HCT116 (cell line): ENCODE results near the gene GATAD1. TPM values are rescaled to one million over a fixed set of nuclear protein-coding genes. Genes with fewer than 3 reads are reported as not detected.

Experiments
- ATAC-seq: fragments of 200-7000 bp; cut with Tn5 transposase; 2 replicates; pipeline ENCODE4 v1.9.1; 2020; ENCODE audit warnings: mild to moderate bottlenecking, moderate library complexity
- BruUV-seq: library from RNA; stranded (reverse); fragments of 400-500 nt; replicated peaks from 2 replicates; lab custom pipeline; 2021; lab: Mats Ljungman, UMichigan
- CTCF ChIA-PET: fragments of 300-600 bp; sonication (Branson Sonifier 250); formaldehyde crosslinking; loops from one replicate; lab custom pipeline; 2021; ENCODE audit warnings: antibody characterized with exemption; lab: Charles Lee
- POLR2A ChIA-PET: fragments of 300-600, 350-600 bp; sonication (Branson Sonifier 250); formaldehyde crosslinking; loops from one replicate; lab custom pipeline; 2021; ENCODE audit warnings: antibody characterized with exemption; lab: Charles Lee
- RAD21 ChIA-PET, 2 experiments: fragments of 300-600 bp; sonication (Branson Sonifier 250); formaldehyde crosslinking; loops; one replicate each; lab custom pipeline; 2023; ENCODE audit warnings: low total read pairs in 2 of 2; ENCODE audit not compliant: uncharacterized antibody in 2 of 2, unreplicated experiment in 2 of 2, low non-redundant PET in 1 of 2; lab: Charles Lee
- DNase-seq: peaks from one replicate; pipeline ENCODE4 v3.0.0-alpha.2; 2010; ENCODE audit warnings: low read depth, low spot score
- H2AFZ ChIP-seq: fragments of 200-600 bp; shearing (Covaris generic), sonication (generic); 2 replicates; pipeline ENCODE4 v1.6.1; 2017; ENCODE audit warnings: low read depth, mixed run types, mixed read lengths, antibody characterized with exemption, low read length; ENCODE audit not compliant: poor library complexity, severe bottlenecking
- H3K27ac ChIP-seq: 2 replicates; pipeline ENCODE4 v1.5.1; 2012; ENCODE audit warnings: low read depth, low read length
- H3K27me3 ChIP-seq: fragments of 200-600 bp; sonication (generic); 2 replicates; pipeline ENCODE4 v1.6.1; 2016; ENCODE audit warnings: mixed run types, low read length, mixed read lengths; ENCODE audit not compliant: insufficient read depth
- H3K36me3 ChIP-seq, 2 experiments: fragments of 200-500 bp in 1 of 2; fragments of 200-600 bp in 1 of 2; sonication (Bioruptor generic) in 1 of 2; sonication (generic) in 1 of 2; 2 replicates each; pipeline versions ENCODE4 v1.5.1 to v1.6.1; 2014 to 2016; ENCODE audit warnings: low read length in 2 of 2, inconsistent platforms in 1 of 2, mixed read lengths in 1 of 2, mixed run types in 1 of 2; ENCODE audit not compliant: insufficient read depth in 2 of 2, control insufficient read depth in 1 of 2
- H3K4me1 ChIP-seq, 2 experiments: fragments of 200-600 bp in 1 of 2; sonication (generic) in 1 of 2; 2 replicates each; pipeline versions ENCODE4 v1.5.1 to v1.6.1; 2012 to 2017; ENCODE audit warnings: low read length in 2 of 2, inconsistent platforms in 1 of 2, mild to moderate bottlenecking in 1 of 2, mixed read lengths in 1 of 2, mixed run types in 1 of 2, moderate library complexity in 1 of 2; ENCODE audit not compliant: insufficient read depth in 2 of 2, control insufficient read depth in 1 of 2
- H3K4me2 ChIP-seq: fragments of 200-600 bp; sonication (generic); 2 replicates; pipeline ENCODE4 v1.6.1; 2017; ENCODE audit warnings: mixed run types, low read length, mixed read lengths
- H3K4me3 ChIP-seq, 2 experiments: fragments of 200-600 bp in 1 of 2; sonication (generic) in 1 of 2; replicated peaks in 1 of 2; 2 replicates each; pipeline ENCODE4 v1.5.1; 2011 to 2016; ENCODE audit warnings: low read length in 2 of 2, control low read depth in 1 of 2, low read depth in 1 of 2, mild to moderate bottlenecking in 1 of 2, mixed read lengths in 1 of 2, mixed run types in 1 of 2
- H3K79me2 ChIP-seq: fragments of 200-600 bp; sonication (generic); 2 replicates; pipeline ENCODE4 v1.6.1; 2017; ENCODE audit warnings: mild to moderate bottlenecking, mixed run types, low read length, moderate library complexity, mixed read lengths; ENCODE audit not compliant: insufficient read depth
- H3K9ac ChIP-seq: fragments of 200-600 bp; sonication (generic); 2 replicates; pipeline ENCODE4 v1.6.1; 2016; ENCODE audit warnings: low read length, mixed read lengths
- H3K9me2 ChIP-seq: fragments of 200-600 bp; sonication (generic), shearing (Covaris generic); 2 replicates; pipeline ENCODE4 v1.6.1; 2017; ENCODE audit warnings: mixed run types, mild to moderate bottlenecking, moderate library complexity; ENCODE audit not compliant: insufficient read depth
- H3K9me3 ChIP-seq, 2 experiments: fragments of 200-500 bp in 1 of 2; fragments of 200-600 bp in 1 of 2; sonication (Bioruptor generic) in 1 of 2; sonication (generic) in 1 of 2; 2 replicates each; pipeline ENCODE4 v1.6.1; 2014 to 2017; ENCODE audit warnings: low read length in 2 of 2, mixed read lengths in 2 of 2, inconsistent platforms in 1 of 2, low read depth in 1 of 2, mild to moderate bottlenecking in 1 of 2, mixed run types in 1 of 2, moderate library complexity in 1 of 2; ENCODE audit not compliant: control insufficient read depth in 1 of 2, insufficient read depth in 1 of 2
- H4K20me1 ChIP-seq: fragments of 200-600 bp; sonication (generic), shearing (Covaris generic); 2 replicates; pipeline ENCODE4 v1.6.1; 2017; ENCODE audit warnings: mixed run types, mild to moderate bottlenecking, moderate library complexity; ENCODE audit not compliant: insufficient read depth
- CBX3 ChIP-seq: IDR thresholded peaks from 2 replicates; pipeline ENCODE4 v1.6.1; 2012; ENCODE audit warnings: low read depth
- EGR1 ChIP-seq: IDR thresholded peaks from 2 replicates; pipeline ENCODE4 v1.6.1; 2012; ENCODE audit warnings: low read depth
- ELF1 ChIP-seq: IDR thresholded peaks from 2 replicates; pipeline ENCODE4 v1.6.1; 2012; ENCODE audit warnings: low read depth, borderline replicate concordance
- EZH2phosphoT487 ChIP-seq: fragments of 200-600 bp; IDR thresholded peaks from 2 replicates; pipeline ENCODE4 v1.6.1; 2018; ENCODE audit warnings: antibody characterized with exemption, borderline replicate concordance
- FOSL1 ChIP-seq: IDR thresholded peaks from 2 replicates; pipeline ENCODE4 v1.6.1; 2012; ENCODE audit warnings: low read depth
- POLR2AphosphoS5 ChIP-seq: IDR thresholded peaks from 2 replicates; pipeline ENCODE4 v1.6.1; 2011; ENCODE audit warnings: mild to moderate bottlenecking, low read depth, low read length, moderate library complexity
- RAD21 ChIP-seq: IDR thresholded peaks from 2 replicates; pipeline ENCODE4 v1.6.1; 2012; ENCODE audit warnings: low read depth, mild to moderate bottlenecking
- SIN3A ChIP-seq: IDR thresholded peaks from 2 replicates; pipeline ENCODE4 v1.6.1; 2012; ENCODE audit warnings: low read depth
- SP1 ChIP-seq: IDR thresholded peaks from 2 replicates; pipeline ENCODE4 v1.6.1; 2012; ENCODE audit warnings: low read depth
- TCF7L2 ChIP-seq: IDR thresholded peaks from 2 replicates; pipeline ENCODE4 v1.7.0; 2011; ENCODE audit warnings: borderline replicate concordance, inconsistent platforms; ENCODE audit not compliant: insufficient read depth, insufficient read length; ENCODE audit errors: extremely low read depth
- ZFX ChIP-seq: fragments of 450-650 bp; IDR thresholded peaks from 2 replicates; pipeline ENCODE4 v1.6.1; 2017
- intact Hi-C: fragments of 100-400 bp; cut with micrococcal nuclease; formaldehyde crosslinking; loops from 2 replicates; pipeline ENCODE4 v1.10.0; 2022
- total RNA-seq: library from RNA; stranded (reverse); gene quantifications from one replicate; pipeline ENCODE4 v1.2.1, GENCODE V29; 2021; ENCODE audit not compliant: unreplicated experiment
- TF ChIP-seq, protein P1 (sequence below): IDR thresholded peaks from 2 replicates; pipeline ENCODE4 v1.6.1; 2012

The GATAD1 gene
- total RNA-seq, 1 experiment from 2014 or later = 23.9 TPM

DNA sequence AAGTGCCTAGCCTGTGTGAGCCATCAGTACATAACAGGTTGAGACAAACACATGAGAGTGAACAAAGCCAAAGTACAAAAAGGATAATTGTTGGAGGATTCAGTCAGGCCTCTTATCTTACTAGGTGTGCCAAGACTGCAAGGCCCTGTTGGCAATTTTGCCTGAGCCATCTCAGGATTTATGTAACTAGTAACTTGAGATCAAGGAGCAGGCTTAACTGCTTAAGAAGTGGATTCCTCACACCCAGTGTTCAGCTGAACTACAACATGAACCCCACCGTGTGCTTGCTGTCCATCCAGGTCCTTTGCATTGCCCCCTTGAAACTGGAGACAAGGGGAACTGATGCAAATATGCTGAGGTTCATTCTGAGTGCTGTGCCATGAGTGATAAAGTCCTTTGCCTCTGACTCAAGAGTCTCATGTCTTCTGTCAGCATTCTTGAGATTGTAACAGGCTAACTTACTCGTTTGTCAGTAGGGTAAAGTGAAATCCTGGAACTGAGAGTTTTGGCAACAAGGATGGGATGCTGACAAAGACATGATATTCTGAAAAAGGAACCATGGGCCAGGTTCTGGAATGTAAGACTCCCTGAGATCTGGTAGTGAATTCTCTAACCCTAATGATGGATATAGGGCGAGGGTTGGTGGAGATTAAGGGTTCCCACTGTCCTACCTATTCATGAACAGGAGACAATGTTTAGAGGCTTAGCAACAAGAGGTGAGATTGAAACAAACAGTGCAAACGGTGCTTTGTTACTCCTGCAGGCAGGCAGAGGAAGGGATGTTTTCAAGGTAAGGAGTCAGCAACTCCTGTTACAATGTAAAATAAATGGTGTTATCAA is 44.1 kb upstream of the GATAD1 start:
- Histone ChIP-seq H4K20me1 (no peaks in the 10 kb centered on the region), H2AFZ (no peak overlapping the region), H3K79me2 (no peaks in the 10 kb centered on the region), H3K4me2 (no peak overlapping the region), H3K27ac (no peak overlapping the region), H3K36me3 (peaks cover 9 to 13% of the 10 kb centered on the region in 2 experiments; a peak in 3 of 4 replicates), H3K9me2 (no peaks in the 10 kb centered on the region), H3K9me3 (no peaks in the 10 kb centered on the region), H3K27me3 (no peaks in the 10 kb centered on the region), H3K9ac (no peak overlapping the region), H3K4me1 (no peaks in the 10 kb centered on the region), H3K4me3 (no peak overlapping the region)
- no TSS peak for BruUV-seq
- intact Hi-C loops = no loop called here
- no peak for ATAC-seq
- TF ChIP-seq CBX3 (no peak), EGR1 (no peak), SP1 (no peak)
- RAD21 ChIA-PET = no interaction called here
- CTCF ChIA-PET = no interaction called here
- POLR2A ChIA-PET = no interaction called here
- DNase-seq = no peak

- ChIA-PET RAD21 (no interaction called here), POLR2A (no interaction called here), CTCF (no interaction called here)
- Histone ChIP-seq H3K79me2 (no peaks in the 10 kb centered on the region), H3K4me3 (no peak overlapping the region), H3K36me3 (peaks cover 3 to 8% of the 10 kb centered on the region in 2 experiments; a peak in 2 of 4 replicates), H3K9me3 (no peaks in the 10 kb centered on the region), H3K4me2 (no peak overlapping the region), H3K4me1 (no peaks in the 10 kb centered on the region), H3K27ac (no peak overlapping the region), H3K27me3 (no peaks in the 10 kb centered on the region), H3K9me2 (no peaks in the 10 kb centered on the region), H4K20me1 (no peaks in the 10 kb centered on the region), H3K9ac (no peak overlapping the region), H2AFZ (no peak overlapping the region)
- DNase-seq = no peak
- intact Hi-C loops = no loop called here
- ATAC-seq = no peak
- TF ChIP-seq, protein P1, sequence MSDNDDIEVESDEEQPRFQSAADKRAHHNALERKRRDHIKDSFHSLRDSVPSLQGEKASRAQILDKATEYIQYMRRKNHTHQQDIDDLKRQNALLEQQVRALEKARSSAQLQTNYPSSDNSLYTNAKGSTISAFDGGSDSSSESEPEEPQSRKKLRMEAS = no peak
- no peak for TF ChIP-seq SIN3A
- TF ChIP-seq ZFX = no peak
- no peak for TF ChIP-seq TCF7L2
- TF ChIP-seq ELF1 = no peak
- TF ChIP-seq FOSL1 = no peak
- no peak for TF ChIP-seq RAD21
- TF ChIP-seq EZH2phosphoT487 = no peak
- no peak for TF ChIP-seq POLR2AphosphoS5
- no TSS peak for BruUV-seq
Observed at GRCh38 chr7:92403760-92404074, 43.6 kb upstream of the GATAD1 start.
